ENCODE data around the gene MYBPC2. TPM values are rescaled to one million over a fixed set of nuclear protein-coding genes. Genes with fewer than 3 reads are reported as not detected.

Gene MYBPC2
- total RNA-seq, 1 donor from 2014 or later = not detected

- no peak for DNase-seq (ENCODE audit: low read depth)
- Mint-ChIP-seq H3K4me3 (ENCODE audit: unreplicated experiment) (no peak overlapping the region), H3K27me3 (ENCODE audit: low read depth, unreplicated experiment) (no peaks in the 10 kb centered on the region), H3K36me3 (ENCODE audit: low read depth, unreplicated experiment) (no peaks in the 10 kb centered on the region), H3K4me1 (ENCODE audit: low read depth, unreplicated experiment) (no peaks in the 10 kb centered on the region), H3K9me3 (ENCODE audit: unreplicated experiment) (peaks cover 24% of the 10 kb centered on the region), H3K27ac (ENCODE audit: unreplicated experiment) (no peak overlapping the region)
- Histone ChIP-seq H3K4me1 (ENCODE audit: insufficient read depth, low read length) (peaks cover 5% of the 10 kb centered on the region), H3K9me3 (ENCODE audit: insufficient read depth, low read depth, low read length) (no peaks in the 10 kb centered on the region), H3K9ac (ENCODE audit: low read length) (no peak overlapping the region), H2AFZ (ENCODE audit: low read depth, low read length) (no peak overlapping the region), H4K20me1 (ENCODE audit: insufficient read depth, low read length) (peaks cover 16% of the 10 kb centered on the region), H3K4me3 (ENCODE audit: insufficient read depth, low read depth, low read length) (no peak overlapping the region), H3K79me2 (ENCODE audit: insufficient read depth, low read length) (peaks cover 25% of the 10 kb centered on the region), H3K27ac (ENCODE audit: low read depth, low read length) (no peak overlapping the region), H3K27me3 (ENCODE audit: insufficient read depth, low read length) (no peaks in the 10 kb centered on the region), H3K36me3 (ENCODE audit: insufficient read depth, low read length) (no peaks in the 10 kb centered on the region), H3K4me2 (ENCODE audit: low read length) (no peak overlapping the region)
- no peak for FAIRE-seq
- TF ChIP-seq CTCF (IDR thresholded peaks at IDR 0.05; ENCODE audit: insufficient read depth, low read depth, low read length) (no peak), EZH2 (IDR thresholded peaks at IDR 0.05; ENCODE audit: insufficient read depth, low read length) (no peak)
These were observed 42.4 kb downstream of the MYBPC2 start for GRCh38 chr19:50475101-50475568.

GRCh38 chr19:50475736-50476223, 43.1 kb downstream of the MYBPC2 start:
- Histone ChIP-seq H3K4me3 (ENCODE audit: insufficient read depth, low read depth, low read length) (no peak overlapping the region), H2AFZ (ENCODE audit: low read depth, low read length) (peak overlapping the region; percentile 99), H4K20me1 (ENCODE audit: insufficient read depth, low read length) (peaks cover 16% of the 10 kb centered on the region), H3K9ac (ENCODE audit: low read length) (no peak overlapping the region), H3K27ac (ENCODE audit: low read depth, low read length) (no peak overlapping the region), H3K27me3 (ENCODE audit: insufficient read depth, low read length) (no peaks in the 10 kb centered on the region), H3K4me2 (ENCODE audit: low read length) (peak overlapping the region; percentile 98), H3K9me3 (ENCODE audit: insufficient read depth, low read depth, low read length) (no peaks in the 10 kb centered on the region), H3K4me1 (ENCODE audit: insufficient read depth, low read length) (peaks cover 5% of the 10 kb centered on the region), H3K36me3 (ENCODE audit: insufficient read depth, low read length) (no peaks in the 10 kb centered on the region), H3K79me2 (ENCODE audit: insufficient read depth, low read length) (peaks cover 25% of the 10 kb centered on the region)
- TF ChIP-seq EZH2 (IDR thresholded peaks at IDR 0.05; ENCODE audit: insufficient read depth, low read length) (no peak), CTCF (IDR thresholded peaks at IDR 0.05; ENCODE audit: insufficient read depth, low read depth, low read length) (no peak)
- Mint-ChIP-seq H3K4me3 (ENCODE audit: unreplicated experiment) (no peak overlapping the region), H3K4me1 (ENCODE audit: low read depth, unreplicated experiment) (no peaks in the 10 kb centered on the region), H3K27me3 (ENCODE audit: low read depth, unreplicated experiment) (no peaks in the 10 kb centered on the region), H3K27ac (ENCODE audit: unreplicated experiment) (no peak overlapping the region), H3K9me3 (ENCODE audit: unreplicated experiment) (peaks cover 24% of the 10 kb centered on the region), H3K36me3 (ENCODE audit: low read depth, unreplicated experiment) (no peaks in the 10 kb centered on the region)
- FAIRE-seq (no peak), DNase-seq (ENCODE audit: low read depth) (no peak)

DNA sequence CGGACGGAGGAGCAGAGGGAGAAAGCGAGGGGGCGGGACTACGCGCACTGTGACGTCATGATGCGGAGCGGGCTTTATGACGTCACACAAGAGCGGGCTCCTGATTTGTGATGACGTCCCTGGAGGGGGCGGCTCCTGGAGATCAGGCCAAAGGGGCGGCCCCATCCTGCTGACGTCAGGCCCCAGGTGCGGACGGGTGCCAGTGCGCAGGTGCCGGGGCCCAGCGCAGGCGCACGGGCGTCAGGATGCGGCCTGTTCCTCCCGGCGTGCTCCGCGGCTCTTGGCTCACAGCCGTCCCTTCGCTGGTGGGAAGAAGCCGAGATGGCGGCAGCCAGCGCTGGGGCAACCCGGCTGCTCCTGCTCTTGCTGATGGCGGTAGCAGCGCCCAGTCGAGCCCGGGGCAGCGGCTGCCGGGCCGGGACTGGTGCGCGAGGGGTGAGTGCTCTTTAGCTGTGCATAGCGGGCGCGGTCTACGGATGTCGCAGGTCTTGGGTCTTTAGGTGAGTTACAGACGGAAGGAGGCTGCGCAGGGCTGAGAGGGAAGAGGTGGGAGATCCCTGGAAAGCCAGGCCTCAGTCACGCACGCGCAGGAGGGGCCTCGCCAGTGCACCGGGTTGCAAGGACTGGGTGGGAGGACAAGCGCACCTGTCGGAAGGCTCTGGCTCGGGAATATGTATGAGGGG, 43.7 kb downstream of the MYBPC2 start, which contains the start of the genes EMC10 and GARIN5A:
Gene EMC10, plus strand, starts transcription at position 284 of the 683 bp plus-strand sequence. Its CDS starts 38 bp downstream, at position 322.
Gene GARIN5A, minus strand, starts transcription at position 625 of the 683 bp plus-strand sequence. Its CDS starts 460 bp downstream, at position 165.
- H3K4me1 ChIP-seq (ENCODE audit: insufficient read depth, low read length) = peaks cover 5% of the 10 kb centered on the region
- peak within 1 kb of the TSS; percentile 98 for H3K4me2 ChIP-seq (ENCODE audit: low read length)
- DNase-seq (ENCODE audit: low read depth) = peak; percentile 82
- Mint-ChIP-seq H3K27me3 (ENCODE audit: low read depth, unreplicated experiment) (no peaks in the 10 kb centered on the region), H3K36me3 (ENCODE audit: low read depth, unreplicated experiment) (no peaks in the 10 kb centered on the region), H3K4me3 (ENCODE audit: unreplicated experiment) (no peak within 1 kb of the TSS), H3K27ac (ENCODE audit: unreplicated experiment) (no peak within 1 kb of the TSS), H3K9me3 (ENCODE audit: unreplicated experiment) (peaks cover 28% of the 10 kb centered on the region), H3K4me1 (ENCODE audit: low read depth, unreplicated experiment) (no peaks in the 10 kb centered on the region)
- no peaks in the 10 kb centered on the region for H3K27me3 ChIP-seq (ENCODE audit: insufficient read depth, low read length)
- H3K4me3 ChIP-seq (ENCODE audit: insufficient read depth, low read depth, low read length) = peak within 1 kb of the TSS; percentile 98
- H3K9me3 ChIP-seq (ENCODE audit: insufficient read depth, low read depth, low read length) = no peaks in the 10 kb centered on the region
- TF ChIP-seq EZH2 (IDR thresholded peaks at IDR 0.05; ENCODE audit: insufficient read depth, low read length) = no peak
- TF ChIP-seq CTCF (IDR thresholded peaks at IDR 0.05; ENCODE audit: insufficient read depth, low read depth, low read length) = no peak
- H3K9ac ChIP-seq (ENCODE audit: low read length) = peak within 1 kb of the TSS; percentile 97
- H4K20me1 ChIP-seq (ENCODE audit: insufficient read depth, low read length) = peaks cover 20% of the 10 kb centered on the region
- no peak for FAIRE-seq
- H2AFZ ChIP-seq (ENCODE audit: low read depth, low read length) = peak within 1 kb of the TSS; percentile 99
- peaks cover 25% of the 10 kb centered on the region for H3K79me2 ChIP-seq (ENCODE audit: insufficient read depth, low read length)
- H3K36me3 ChIP-seq (ENCODE audit: insufficient read depth, low read length) = no peaks in the 10 kb centered on the region
- peak within 1 kb of the TSS; percentile 70 for H3K27ac ChIP-seq (ENCODE audit: low read depth, low read length)
